Mucosa of rectum (tissue), 2 donors: ENCODE measurements around the gene BACH2.

ENCODE experiments used
- H3K27ac ChIP-seq, 2 donors: one replicate each; pipeline ENCODE4 v1.7.0; 2013; ENCODE audit warnings: inconsistent platforms in 2 of 2, low read depth in 2 of 2, low read length in 2 of 2
- H3K27me3 ChIP-seq, 2 donors: one replicate each; pipeline ENCODE4 v1.7.0; 2013; ENCODE audit warnings: low read length in 2 of 2; ENCODE audit not compliant: control insufficient read depth in 2 of 2, insufficient read depth in 2 of 2
- H3K36me3 ChIP-seq, 2 donors: one replicate each; pipeline ENCODE4 v1.7.0; 2013; ENCODE audit warnings: low read length in 2 of 2; ENCODE audit not compliant: control insufficient read depth in 2 of 2, insufficient read depth in 2 of 2
- H3K4me1 ChIP-seq, 2 donors: one replicate each; pipeline ENCODE4 v1.7.0; 2013; ENCODE audit warnings: low read length in 2 of 2, mild to moderate bottlenecking in 1 of 2; ENCODE audit not compliant: control insufficient read depth in 2 of 2, insufficient read depth in 2 of 2
- H3K4me3 ChIP-seq, 2 donors: one replicate each; pipeline ENCODE4 v1.7.0; 2013; ENCODE audit warnings: low read length in 2 of 2
- H3K9ac ChIP-seq, 2 donors: one replicate each; pipeline ENCODE4 v1.7.0; 2013; ENCODE audit warnings: low read length in 2 of 2, low read depth in 1 of 2, mild to moderate bottlenecking in 1 of 2
- H3K9me3 ChIP-seq, 2 donors: one replicate each; pipeline ENCODE4 v1.7.0; 2013; ENCODE audit warnings: low read length in 2 of 2; ENCODE audit not compliant: control insufficient read depth in 2 of 2
- donor health status: healthy.
- donor health status: Normal muscosa, but diverticular disease.

Gene BACH2

DNA sequence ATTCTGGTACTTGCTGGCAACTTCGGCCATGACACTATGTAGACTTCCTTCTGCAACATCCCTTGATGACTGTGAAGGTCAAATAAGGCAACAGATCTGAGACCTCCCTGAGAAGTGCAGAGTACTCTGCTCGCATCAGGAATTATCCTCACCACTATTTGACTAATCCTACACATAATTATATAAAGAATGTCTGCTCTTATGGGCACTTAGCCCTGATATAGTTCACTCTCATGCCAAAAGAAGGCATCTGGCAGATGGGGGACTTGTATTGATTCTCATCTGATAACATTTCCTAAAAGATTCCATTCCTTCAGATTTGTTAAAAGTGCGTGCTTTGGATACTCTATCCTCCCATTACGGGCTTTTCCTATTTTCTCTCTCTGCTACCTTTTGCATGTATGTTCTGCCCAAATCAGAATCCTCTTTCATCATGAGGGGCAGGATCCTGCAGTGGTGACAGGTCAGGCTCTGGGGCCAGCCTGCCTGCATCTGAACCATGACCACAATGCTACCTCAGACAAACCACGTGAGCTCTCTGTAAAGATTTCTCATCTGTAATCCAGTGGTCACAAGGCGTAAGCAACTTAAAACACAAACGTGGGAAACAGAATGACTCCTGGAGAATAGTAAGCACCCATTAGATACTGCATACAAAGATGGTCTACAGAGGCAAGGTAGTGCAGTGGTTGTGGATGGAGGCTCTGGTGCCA is 268.4 kb downstream of the BACH2 start:
- Histone ChIP-seq H3K27ac (no peak overlapping the region), H3K4me1 (no peaks in the 10 kb centered on the region), H3K27me3 (no peaks in the 10 kb centered on the region), H3K9me3 (no peaks in the 10 kb centered on the region), H3K9ac (no peak overlapping the region), H3K4me3 (no peak overlapping the region), H3K36me3 (no peaks in the 10 kb centered on the region)

DNA sequence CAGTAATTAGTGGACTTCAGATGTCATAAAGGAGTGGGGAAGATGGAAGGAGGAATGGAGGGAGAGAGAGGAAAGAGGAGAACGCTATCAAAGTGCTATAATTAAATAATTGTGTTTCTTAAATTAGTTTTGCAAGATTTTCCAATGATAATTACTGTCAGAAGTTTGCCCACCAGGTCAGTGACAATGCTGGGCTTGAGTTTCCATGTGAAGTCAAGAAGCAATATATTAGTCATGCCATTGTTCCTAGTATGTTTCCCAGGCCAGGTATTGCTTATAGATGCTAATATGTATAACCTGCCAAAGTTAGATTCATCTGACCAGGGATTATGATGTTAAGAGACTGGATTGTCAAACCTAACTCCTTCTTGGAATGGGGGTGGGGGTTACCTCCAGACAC is 270.4 kb downstream of the BACH2 start:
- no peaks in the 10 kb centered on the region for H3K27me3 ChIP-seq
- H3K4me3 ChIP-seq: no peak overlapping the region

DNA sequence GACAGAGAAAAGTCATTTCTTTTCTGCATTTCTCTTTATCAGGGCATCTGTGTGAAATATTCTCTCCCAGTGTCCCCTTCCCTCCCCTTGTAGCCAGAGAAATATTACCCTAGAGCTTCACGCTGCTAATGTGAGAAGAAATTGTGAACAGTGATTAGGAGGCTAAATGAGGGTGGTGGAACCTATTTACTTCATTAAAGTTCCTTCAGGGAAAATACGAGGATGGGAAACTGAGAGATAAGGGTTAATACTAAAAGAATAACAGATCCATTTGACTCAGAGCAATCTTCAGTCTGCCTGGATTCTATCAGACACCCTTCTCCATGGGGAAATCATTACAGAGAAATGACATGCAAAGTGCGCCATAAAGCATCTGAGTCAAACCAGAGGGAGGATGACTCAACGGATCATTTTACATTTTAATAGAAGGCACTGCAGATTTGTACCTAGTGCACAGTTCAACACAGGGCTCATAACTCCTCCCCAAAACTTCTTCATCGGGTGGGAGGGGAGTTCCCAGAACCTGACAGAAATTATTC is 271.1 kb downstream of the BACH2 start:
- Histone ChIP-seq H3K36me3 (no peaks in the 10 kb centered on the region), H3K9me3 (no peaks in the 10 kb centered on the region), H3K27ac (no peak overlapping the region), H3K4me3 (no peak overlapping the region), H3K9ac (no peak overlapping the region), H3K27me3 (no peaks in the 10 kb centered on the region), H3K4me1 (no peaks in the 10 kb centered on the region)

More for the DNA sequence above, 270.4 kb downstream of the BACH2 start:
- Histone ChIP-seq H3K4me1 (no peaks in the 10 kb centered on the region), H3K36me3 (no peaks in the 10 kb centered on the region), H3K27ac (no peak overlapping the region), H3K9me3 (no peaks in the 10 kb centered on the region), H3K9ac (no peak overlapping the region)

DNA sequence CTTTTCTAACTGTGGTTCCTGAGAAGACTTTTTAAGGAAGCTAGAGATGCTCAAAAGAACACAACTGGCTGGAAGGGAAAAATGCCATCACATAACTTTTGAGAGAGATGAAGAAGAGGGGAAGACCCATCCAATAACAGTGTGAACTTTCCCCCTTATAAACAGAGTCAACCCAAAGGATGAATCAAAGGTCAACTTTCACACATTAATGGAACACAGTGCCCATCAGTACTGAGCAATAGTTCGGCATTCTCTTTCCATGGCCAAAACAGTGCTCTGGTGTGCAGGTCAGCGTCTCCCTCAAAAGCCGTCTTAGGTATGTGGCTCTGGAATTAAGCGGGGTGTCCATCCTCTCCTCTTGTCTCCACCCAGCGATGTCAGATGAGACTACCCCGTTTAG is 272.0 kb downstream of the BACH2 start:
- Histone ChIP-seq H3K4me1 (no peaks in the 10 kb centered on the region), H3K27ac (no peak overlapping the region), H3K4me3 (no peak overlapping the region), H3K9me3 (no peaks in the 10 kb centered on the region), H3K9ac (no peak overlapping the region), H3K36me3 (no peaks in the 10 kb centered on the region), H3K27me3 (no peaks in the 10 kb centered on the region)

DNA sequence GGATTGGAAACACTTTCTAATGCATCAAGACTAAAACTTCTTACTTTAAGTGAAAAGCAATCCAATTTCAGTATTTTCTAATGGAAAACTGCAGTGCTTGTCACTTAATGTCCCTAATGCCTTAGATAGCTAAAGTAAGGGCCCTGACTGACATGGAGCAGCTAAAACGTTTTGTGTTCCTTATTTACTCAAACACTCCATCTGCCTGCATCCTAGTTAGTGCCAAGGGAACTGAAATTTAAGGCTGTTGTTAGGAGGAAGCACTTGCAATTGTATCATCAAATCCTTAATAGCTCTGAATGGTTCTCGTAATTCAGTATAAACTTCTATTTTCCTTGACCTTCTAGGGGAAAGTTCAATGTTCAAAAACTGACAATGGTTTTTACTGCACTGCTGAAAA is 274.9 kb downstream of the BACH2 start:
- Histone ChIP-seq H3K4me1 (no peaks in the 10 kb centered on the region), H3K4me3 (no peak overlapping the region), H3K27ac (no peak overlapping the region), H3K36me3 (no peaks in the 10 kb centered on the region), H3K9ac (no peak overlapping the region), H3K9me3 (no peaks in the 10 kb centered on the region), H3K27me3 (no peaks in the 10 kb centered on the region)

GRCh38 chr6:90020746-90021145 is 275.9 kb downstream of the BACH2 start:
- Histone ChIP-seq H3K4me3 (no peak overlapping the region), H3K36me3 (no peaks in the 10 kb centered on the region), H3K4me1 (no peaks in the 10 kb centered on the region)

DNA sequence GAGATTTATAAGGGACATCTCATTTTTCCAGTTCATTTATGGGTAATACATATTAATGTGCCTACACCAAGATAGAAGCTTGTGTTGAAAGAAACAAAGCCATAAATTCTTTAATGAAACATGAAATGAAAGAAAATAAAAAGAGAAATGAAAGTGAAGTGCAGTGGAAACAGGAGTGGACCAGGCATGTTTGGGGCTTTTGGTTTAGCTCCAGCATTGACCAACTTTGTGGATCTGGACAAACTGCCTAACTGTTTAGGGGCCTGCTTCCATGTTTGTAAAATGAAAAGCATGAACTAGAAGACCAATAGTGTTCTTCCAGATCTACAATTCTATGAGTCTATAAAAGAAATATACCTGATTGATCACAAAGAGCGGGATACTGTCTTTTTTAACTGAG is 277.4 kb downstream of the BACH2 start:
- Histone ChIP-seq H3K9ac (no peak overlapping the region), H3K36me3 (no peaks in the 10 kb centered on the region), H3K27ac (no peak overlapping the region), H3K27me3 (no peaks in the 10 kb centered on the region), H3K4me1 (no peaks in the 10 kb centered on the region), H3K4me3 (no peak overlapping the region), H3K9me3 (no peaks in the 10 kb centered on the region)

More at GRCh38 chr6:90020746-90021145, 275.9 kb downstream of the BACH2 start:
- H3K27ac ChIP-seq: no peak overlapping the region
- no peak overlapping the region for H3K9ac ChIP-seq
- H3K27me3 ChIP-seq: no peaks in the 10 kb centered on the region
- H3K9me3 ChIP-seq: no peaks in the 10 kb centered on the region

DNA sequence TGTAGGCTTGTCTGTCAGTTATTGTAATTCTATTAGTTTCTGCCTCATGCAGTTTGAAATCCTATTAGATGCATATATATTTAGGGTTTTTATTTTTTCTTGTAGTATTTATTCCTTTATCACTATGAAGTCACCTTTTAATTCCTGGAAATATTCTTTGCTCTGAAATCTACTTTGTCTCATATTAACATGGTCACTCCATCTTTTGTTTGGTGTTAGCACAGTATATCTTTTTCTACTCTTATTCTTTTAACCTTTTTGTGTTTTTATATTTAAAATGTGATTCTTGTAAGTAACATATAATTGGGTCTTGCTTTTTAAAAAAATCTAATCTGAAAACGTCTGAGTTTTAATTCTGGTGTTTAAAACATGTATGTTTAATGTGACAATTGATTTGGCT is 280.8 kb downstream of the BACH2 start:
- no peaks in the 10 kb centered on the region for H3K9me3 ChIP-seq
- H3K9ac ChIP-seq: no peak overlapping the region
- no peak overlapping the region for H3K27ac ChIP-seq
- H3K4me1 ChIP-seq: no peaks in the 10 kb centered on the region
- H3K36me3 ChIP-seq: no peaks in the 10 kb centered on the region
- no peaks in the 10 kb centered on the region for H3K27me3 ChIP-seq
- no peak overlapping the region for H3K4me3 ChIP-seq

GRCh38 chr6:90008908-90009501 is 287.6 kb downstream of the BACH2 start:
- no peaks in the 10 kb centered on the region for H3K27me3 ChIP-seq
- no peaks in the 10 kb centered on the region for H3K9me3 ChIP-seq
- H3K9ac ChIP-seq: no peak overlapping the region
- H3K36me3 ChIP-seq: no peaks in the 10 kb centered on the region
- no peak overlapping the region for H3K27ac ChIP-seq
- peaks cover 4 to 7% of the 10 kb centered on the region in 2 donors for H3K4me1 ChIP-seq
- H3K4me3 ChIP-seq: no peak overlapping the region

- H3K9ac ChIP-seq: no peak overlapping the region
- H3K36me3 ChIP-seq: no peaks in the 10 kb centered on the region
- no peak overlapping the region for H3K27ac ChIP-seq
- no peaks in the 10 kb centered on the region for H3K9me3 ChIP-seq
- H3K27me3 ChIP-seq: no peaks in the 10 kb centered on the region
- H3K4me1 ChIP-seq: peaks cover 4 to 12% of the 10 kb centered on the region in 2 donors
- H3K4me3 ChIP-seq: no peak overlapping the region
Measured at GRCh38 chr6:90008189-90008907, 288.3 kb downstream of the BACH2 start.
